A549 (cell line): ENCODE results near the gene C11orf68. TPM values are rescaled to one million over a fixed set of nuclear protein-coding genes. Genes with fewer than 3 reads are reported as not detected.
"Not testable (repeated sequence)": the region's sequence is repeated elsewhere in the genome, so short reads cannot be mapped to it uniquely, and the experiment has no call there.

Experiments
- ATAC-seq, 2 experiments: fragments of 200-7000 bp in 1 of 2; fragments of >200 bp in 1 of 2; cut with Nextera tagmentation in 1 of 2; cut with Tn5 transposase in 1 of 2; 3 replicates each; pipeline versions ENCODE4 v1.8.0 to v1.9.1; 2018 to 2020; ENCODE audit warnings: mild to moderate bottlenecking in 1 of 2, moderate library complexity in 1 of 2
- CTCF ChIA-PET: fragments of 300-600 bp; sonication (Branson Sonifier 250); formaldehyde crosslinking; extraction: SDS; loops from one replicate; lab custom pipeline; 2021; ENCODE audit warnings: antibody characterized with exemption, inconsistent platforms; lab: Yijun Ruan, JAX
- POLR2A ChIA-PET: fragments of 350-600 bp; formaldehyde crosslinking; extraction: SDS; loops from one replicate; lab custom pipeline; 2021; ENCODE audit warnings: antibody characterized with exemption, inconsistent platforms; lab: Yijun Ruan, JAX
- DNase-seq, 2 experiments: peaks; one replicate each; pipeline versions ENCODE4 v3.0.0 to v3.0.0-alpha.2; 2011 to 2016; ENCODE audit warnings: low read depth in 1 of 2, low spot score in 1 of 2
- FAIRE-seq: peaks from 2 replicates; lab custom pipeline; 2011; peaks lifted over from hg19 to GRCh38; lab: Jason Lieb, UNC
- H3K27ac ChIP-seq, 2 experiments: fragments of >200 bp; sonication (Bioruptor Twin); formaldehyde crosslinking; 3 replicates each; pipeline ENCODE4 v1.5.1; 2016 to 2017
- H3K4me1 ChIP-seq: fragments of >200 bp; sonication (Bioruptor Twin); formaldehyde crosslinking; 3 replicates; pipeline ENCODE4 v1.6.1; 2016
- H3K4me2 ChIP-seq: fragments of >200 bp; sonication (Bioruptor Twin); formaldehyde crosslinking; 3 replicates; pipeline ENCODE4 v1.6.1; 2016
- H3K4me3 ChIP-seq: fragments of >200 bp; sonication (Bioruptor Twin); formaldehyde crosslinking; 3 replicates; pipeline ENCODE4 v1.5.1; 2016
- H3K9me3 ChIP-seq: fragments of >200 bp; sonication (Bioruptor Twin); formaldehyde crosslinking; 3 replicates; pipeline ENCODE4 v1.6.1; 2016
- BHLHE40 ChIP-seq: IDR thresholded peaks from 2 replicates; pipeline ENCODE4 v1.6.1; 2012; ENCODE audit warnings: low read depth, low read length, inconsistent platforms
- CBX2 ChIP-seq: fragments of 200-600 bp; sonication (generic); IDR thresholded peaks from 2 replicates; pipeline ENCODE4 v1.6.1; 2016; ENCODE audit warnings: low read depth, mild to moderate bottlenecking, borderline replicate concordance
- FOSB ChIP-seq: fragments of 250-450 bp; sonication (Bioruptor Pico); IDR thresholded peaks from 2 replicates; pipeline ENCODE4 v1.5.0; 2020; ENCODE audit warnings: mild to moderate bottlenecking, moderate library complexity
- HES2 ChIP-seq: fragments of >200 bp; sonication (Bioruptor Twin); formaldehyde crosslinking; IDR thresholded peaks from 2 replicates; pipeline ENCODE4 v1.6.1; 2016
- HMGXB4 ChIP-seq: fragments of 250-450 bp; sonication (Bioruptor Pico); IDR thresholded peaks from 2 replicates; pipeline ENCODE4 v1.5.0; 2021; ENCODE audit warnings: mild to moderate bottlenecking, moderate library complexity, borderline replicate concordance
- HOXA7 ChIP-seq: fragments of 250-450 bp; sonication (Bioruptor Pico); IDR thresholded peaks from 2 replicates; pipeline ENCODE4 v1.5.0; 2020; ENCODE audit warnings: mild to moderate bottlenecking, moderate library complexity
- JUNB ChIP-seq: fragments of >200 bp; sonication (Bioruptor Twin); formaldehyde crosslinking; IDR thresholded peaks from 2 replicates; pipeline ENCODE4 v1.6.1; 2016
- NFE2L2 ChIP-seq: fragments of 150-350 bp; conservative IDR thresholded peaks from 2 replicates; pipeline ENCODE4 v1.6.1; 2014; ENCODE audit warnings: low read length
- PBX3 ChIP-seq: IDR thresholded peaks from 2 replicates; pipeline ENCODE4 v1.6.1; 2012
- POLR2AphosphoS2 ChIP-seq: conservative IDR thresholded peaks from 2 replicates; pipeline ENCODE4 v1.6.1; 2012; ENCODE audit warnings: low read length, improper control_type of control experiment, inconsistent platforms
- RNF2 ChIP-seq: fragments of 200-600 bp; sonication (generic); IDR thresholded peaks from 2 replicates; pipeline ENCODE4 v1.6.1; 2016; ENCODE audit warnings: low read depth, mild to moderate bottlenecking, antibody characterized with exemption, moderate library complexity, borderline replicate concordance
- TFCP2L1 ChIP-seq: fragments of 250-450 bp; sonication (Bioruptor Pico); IDR thresholded peaks from 2 replicates; pipeline ENCODE4 v1.5.0; 2021; ENCODE audit warnings: mild to moderate bottlenecking
- TP53 ChIP-seq: fragments of 250-450 bp; sonication (Bioruptor Pico); IDR thresholded peaks from 2 replicates; pipeline ENCODE4 v1.5.0; 2021; ENCODE audit warnings: mild to moderate bottlenecking, moderate library complexity
- USF2 ChIP-seq: fragments of 450-650 bp; IDR thresholded peaks from 2 replicates; pipeline ENCODE4 v1.6.1; 2014; ENCODE audit warnings: antibody characterized with exemption
- WGBS: methylation state at CpG from one replicate; pipeline ENCODE4 v1.1.6; 2017; ENCODE audit errors: missing lambda C conversion rate; 5-methylcytosine and 5-hydroxymethylcytosine counted together
- polyA plus RNA-seq, 4 experiments: library from polyadenylated mRNA; depleted of rRNA in 3 of 4; stranded (reverse); fragments of >200 nt; fragmentation: RNase III in 1 of 4; extraction: RNeasy Plus Mini Kit Qiagen cat#74134 plus additional on column Dnase treatment in 1 of 4; gene quantifications; 2 replicates in 3 of 4; 3 replicates in 1 of 4; pipeline ENCODE4 v1.2.3, GENCODE V29; 2011 to 2017

C11orf68 gene
- polyA plus RNA-seq, 2 of the 4 experiments (the other 2 are of a cell fraction): 10.6 to 17.0 TPM

- H3K4me2 ChIP-seq: no peak overlapping the region
- ChIA-PET CTCF (interaction anchor here (0.7 to 20.5 kb wide), 6 partner anchors 10 to 183 kb away, joined by 3 to 618 read pairs (median 6); partner anchors contain the start of genes C11orf68, DRAP1, FOSL1 and KAT5), POLR2A (interaction anchor here (0.5 to 1.2 kb wide), 2 partner anchors 22 to 47 kb away, joined by 3 read pairs; no protein-coding TSS in a partner anchor)
- ATAC-seq (no peak), FAIRE-seq (no peak), DNase-seq (no peak)
- peak overlapping the region in 1 of 2 experiments; percentile 50; a peak in 2 of 6 replicates for H3K27ac ChIP-seq
- peaks cover 65% of the 10 kb centered on the region for H3K4me1 ChIP-seq
- no peaks in the 10 kb centered on the region for H3K9me3 ChIP-seq
- 93% methylated on average over 16 of the region's 16 CpGs for WGBS
- no peak overlapping the region for H3K4me3 ChIP-seq
- no peak for TF ChIP-seq CBX2
- peak; percentile 88 for TF ChIP-seq POLR2AphosphoS2
- TF ChIP-seq HES2: no peak
- TF ChIP-seq HOXA7: peak; percentile 86; the same call in 1 of the 2 replicates
- peak; percentile 88 for TF ChIP-seq TP53 (CRISPR knock-in tag)
- peak; percentile 91; the same call in 1 of the 2 replicates for TF ChIP-seq TFCP2L1 (CRISPR knock-in tag)
- no peak for TF ChIP-seq USF2
- TF ChIP-seq BHLHE40: no peak
- peak; percentile 87 for TF ChIP-seq FOSB (CRISPR knock-in tag)
- no peak for TF ChIP-seq NFE2L2
- peak; percentile 65; the same call in 1 of the 2 replicates for TF ChIP-seq HMGXB4 (CRISPR knock-in tag)
These were observed 24.7 kb downstream of the C11orf68 start for GRCh38 chr11:65894034-65894591.

GRCh38 chr11:65892661-65893317 lies 26.1 kb downstream of the C11orf68 start:
- WGBS: 84% methylated on average over 10 of the region's 10 CpGs
- H3K9me3 ChIP-seq: no peaks in the 10 kb centered on the region
- H3K4me1 ChIP-seq: peaks cover 60% of the 10 kb centered on the region
- ATAC-seq: no peak
- ChIA-PET POLR2A (interaction anchor here (3.0 to 3.2 kb wide), 2 partner anchors 9 to 23 kb away, joined by 15 to 38 read pairs; partner anchors contain the start of gene FOSL1), CTCF (interaction anchor here (0.7 to 20.5 kb wide), 8 partner anchors 8 to 176 kb away, joined by 3 to 618 read pairs (median 9); partner anchors contain the start of genes C11orf68, DRAP1 and FOSL1)
- no peak for FAIRE-seq
- H3K4me2 ChIP-seq: peak overlapping the region; percentile 97; the same call in 2 of the 3 replicates
- DNase-seq: no peak
- H3K27ac ChIP-seq: peak overlapping the region in 1 of 2 experiments; percentile 96; a peak in 2 of 6 replicates
- TF ChIP-seq RNF2 (no peak), JUNB (no peak), POLR2AphosphoS2 (peak; percentile 47)
- H3K4me3 ChIP-seq: no peak overlapping the region

- WGBS: 72% methylated on average over 5 of the region's 5 CpGs
- not testable (repeated sequence) for H3K4me3 ChIP-seq, DNase-seq, H3K9me3 ChIP-seq, ATAC-seq, FAIRE-seq
- TF ChIP-seq PBX3 (0 out of 2 replicates have a peak, but pooled peaks have one; percentile 44), POLR2AphosphoS2 (peak; percentile 72)
- CTCF ChIA-PET: interaction anchor here (0.7 to 20.5 kb wide), 10 partner anchors 8 to 180 kb away, joined by 3 to 618 read pairs (median 9); partner anchors contain the start of genes C11orf68, DRAP1, FOSL1 and KAT5
- Histone ChIP-seq H3K27ac (peak overlapping the region in 1 of 2 experiments; percentile 96; a peak in 3 of 6 replicates), H3K4me2 (peak overlapping the region; percentile 97), H3K4me1 (peaks cover 58% of the 10 kb centered on the region)
- POLR2A ChIA-PET: interaction anchor here (0.9 to 4.3 kb wide), 4 partner anchors 9 to 26 kb away, joined by 3 to 38 read pairs (median 14); partner anchors contain the start of gene FOSL1
These were observed 26.7 kb downstream of the C11orf68 start for GRCh38 chr11:65892137-65892540.
